HepG2 (cell line): ENCODE data around the gene TCERG1.

Source experiments
- BHLHE40 ChIP-seq: IDR thresholded peaks from 2 replicates; pipeline ENCODE4 v1.6.1; 2011; ENCODE audit warnings: low read length, improper control_type of control experiment
- CHD2 ChIP-seq: IDR thresholded peaks from 2 replicates; pipeline ENCODE4 v1.6.1; 2011; ENCODE audit warnings: low read depth, low read length, improper control_type of control experiment
- CREM ChIP-seq, 2 experiments: sonication (generic) in 1 of 2; formaldehyde crosslinking in 1 of 2; IDR thresholded peaks; 2 replicates each; pipeline versions ENCODE4 v1.4.0 to v1.6.1; 2016 to 2020; ENCODE audit warnings: antibody characterized with exemption in 1 of 2, mild to moderate bottlenecking in 1 of 2, missing genetic modification reagents in 1 of 2
- DNMT3B ChIP-seq: conservative IDR thresholded peaks from 2 replicates; pipeline ENCODE4 v1.6.1; 2016; ENCODE audit warnings: missing biosample characterization, control low read depth
- POLR2A ChIP-seq, 2 experiments: IDR thresholded peaks; 2 replicates each; pipeline ENCODE4 v1.6.1; 2011; ENCODE audit warnings: low read depth in 2 of 2, low read length in 2 of 2, mild to moderate bottlenecking in 1 of 2, moderate library complexity in 1 of 2; ENCODE audit not compliant: insufficient read depth in 1 of 2
- ZNF234 ChIP-seq: sonication (generic); formaldehyde crosslinking; conservative IDR thresholded peaks from 2 replicates; pipeline ENCODE4 v1.5.1; 2020; ENCODE audit warnings: mild to moderate bottlenecking, missing genetic modification reagents
- ZNF24 ChIP-seq: fragments of 450-650 bp; IDR thresholded peaks from 2 replicates; pipeline ENCODE4 v1.6.1; 2017; ENCODE audit warnings: antibody characterized with exemption, mild to moderate bottlenecking
- ZNF580 ChIP-seq: IDR thresholded peaks from 2 replicates; pipeline ENCODE4 v1.6.1; 2016; ENCODE audit warnings: low read depth, borderline replicate concordance
- TF ChIP-seq, protein P1 (sequence below): sonication (generic); formaldehyde crosslinking; IDR thresholded peaks from 2 replicates; pipeline ENCODE4 v1.4.0; 2020; ENCODE audit warnings: missing genetic modification reagents
- TF ChIP-seq, protein P2 (sequence below): sonication (generic); formaldehyde crosslinking; conservative IDR thresholded peaks from 2 replicates; pipeline ENCODE4 v1.5.0; 2020; ENCODE audit warnings: missing genetic modification reagents
- TF ChIP-seq, protein P3 (sequence below): sonication (generic); formaldehyde crosslinking; IDR thresholded peaks from 2 replicates; pipeline ENCODE4 v1.4.0; 2020; ENCODE audit warnings: missing genetic modification reagents

DNA sequence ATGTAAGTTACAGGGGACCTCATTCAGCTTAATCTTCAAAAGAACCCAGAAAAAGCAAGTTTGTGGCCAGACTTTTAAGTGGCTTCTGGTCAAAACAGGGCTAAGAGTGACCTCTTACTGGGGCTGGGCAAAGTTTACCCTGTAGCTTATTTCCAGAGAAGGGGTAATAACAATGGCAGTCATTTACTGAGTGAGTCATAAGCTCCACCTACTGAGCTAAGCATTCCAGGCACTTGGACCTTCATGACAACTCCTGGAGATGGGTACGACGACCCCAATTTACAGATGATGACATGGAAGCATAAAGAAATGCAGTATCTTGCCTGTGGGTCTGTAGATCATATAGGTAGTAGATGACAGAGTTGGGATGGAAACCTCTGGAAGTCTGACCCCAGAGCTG is 73.6 kb downstream of the TCERG1 start:
- TF ChIP-seq ZNF234 (CRISPR knock-in tag): no peak
- no peak for TF ChIP-seq DNMT3B
- TF ChIP-seq, protein P1, sequence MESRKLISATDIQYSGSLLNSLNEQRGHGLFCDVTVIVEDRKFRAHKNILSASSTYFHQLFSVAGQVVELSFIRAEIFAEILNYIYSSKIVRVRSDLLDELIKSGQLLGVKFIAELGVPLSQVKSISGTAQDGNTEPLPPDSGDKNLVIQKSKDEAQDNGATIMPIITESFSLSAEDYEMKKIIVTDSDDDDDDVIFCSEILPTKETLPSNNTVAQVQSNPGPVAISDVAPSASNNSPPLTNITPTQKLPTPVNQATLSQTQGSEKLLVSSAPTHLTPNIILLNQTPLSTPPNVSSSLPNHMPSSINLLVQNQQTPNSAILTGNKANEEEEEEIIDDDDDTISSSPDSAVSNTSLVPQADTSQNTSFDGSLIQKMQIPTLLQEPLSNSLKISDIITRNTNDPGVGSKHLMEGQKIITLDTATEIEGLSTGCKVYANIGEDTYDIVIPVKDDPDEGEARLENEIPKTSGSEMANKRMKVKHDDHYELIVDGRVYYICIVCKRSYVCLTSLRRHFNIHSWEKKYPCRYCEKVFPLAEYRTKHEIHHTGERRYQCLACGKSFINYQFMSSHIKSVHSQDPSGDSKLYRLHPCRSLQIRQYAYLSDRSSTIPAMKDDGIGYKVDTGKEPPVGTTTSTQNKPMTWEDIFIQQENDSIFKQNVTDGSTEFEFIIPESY (CRISPR knock-in tag): no peak
- TF ChIP-seq, protein P2, sequence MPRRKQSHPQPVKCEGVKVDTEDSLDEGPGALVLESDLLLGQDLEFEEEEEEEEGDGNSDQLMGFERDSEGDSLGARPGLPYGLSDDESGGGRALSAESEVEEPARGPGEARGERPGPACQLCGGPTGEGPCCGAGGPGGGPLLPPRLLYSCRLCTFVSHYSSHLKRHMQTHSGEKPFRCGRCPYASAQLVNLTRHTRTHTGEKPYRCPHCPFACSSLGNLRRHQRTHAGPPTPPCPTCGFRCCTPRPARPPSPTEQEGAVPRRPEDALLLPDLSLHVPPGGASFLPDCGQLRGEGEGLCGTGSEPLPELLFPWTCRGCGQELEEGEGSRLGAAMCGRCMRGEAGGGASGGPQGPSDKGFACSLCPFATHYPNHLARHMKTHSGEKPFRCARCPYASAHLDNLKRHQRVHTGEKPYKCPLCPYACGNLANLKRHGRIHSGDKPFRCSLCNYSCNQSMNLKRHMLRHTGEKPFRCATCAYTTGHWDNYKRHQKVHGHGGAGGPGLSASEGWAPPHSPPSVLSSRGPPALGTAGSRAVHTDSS (CRISPR knock-in tag): no peak
- no peak for TF ChIP-seq POLR2A (IDR thresholded peaks at IDR 0.05; ENCODE audit: insufficient read depth in 1 of 2, low read depth in 2 of 2, low read length in 2 of 2)
- no peak for TF ChIP-seq CHD2
- no peak for TF ChIP-seq BHLHE40
- TF ChIP-seq ZNF580 (CRISPR knock-in tag): no peak
- TF ChIP-seq ZNF24: no peak
- no peak for TF ChIP-seq CREM (IDR thresholded peaks at IDR 0.05)
- no peak for TF ChIP-seq CREM (CRISPR knock-in tag; IDR thresholded peaks at IDR 0.05)
- TF ChIP-seq, protein P3, sequence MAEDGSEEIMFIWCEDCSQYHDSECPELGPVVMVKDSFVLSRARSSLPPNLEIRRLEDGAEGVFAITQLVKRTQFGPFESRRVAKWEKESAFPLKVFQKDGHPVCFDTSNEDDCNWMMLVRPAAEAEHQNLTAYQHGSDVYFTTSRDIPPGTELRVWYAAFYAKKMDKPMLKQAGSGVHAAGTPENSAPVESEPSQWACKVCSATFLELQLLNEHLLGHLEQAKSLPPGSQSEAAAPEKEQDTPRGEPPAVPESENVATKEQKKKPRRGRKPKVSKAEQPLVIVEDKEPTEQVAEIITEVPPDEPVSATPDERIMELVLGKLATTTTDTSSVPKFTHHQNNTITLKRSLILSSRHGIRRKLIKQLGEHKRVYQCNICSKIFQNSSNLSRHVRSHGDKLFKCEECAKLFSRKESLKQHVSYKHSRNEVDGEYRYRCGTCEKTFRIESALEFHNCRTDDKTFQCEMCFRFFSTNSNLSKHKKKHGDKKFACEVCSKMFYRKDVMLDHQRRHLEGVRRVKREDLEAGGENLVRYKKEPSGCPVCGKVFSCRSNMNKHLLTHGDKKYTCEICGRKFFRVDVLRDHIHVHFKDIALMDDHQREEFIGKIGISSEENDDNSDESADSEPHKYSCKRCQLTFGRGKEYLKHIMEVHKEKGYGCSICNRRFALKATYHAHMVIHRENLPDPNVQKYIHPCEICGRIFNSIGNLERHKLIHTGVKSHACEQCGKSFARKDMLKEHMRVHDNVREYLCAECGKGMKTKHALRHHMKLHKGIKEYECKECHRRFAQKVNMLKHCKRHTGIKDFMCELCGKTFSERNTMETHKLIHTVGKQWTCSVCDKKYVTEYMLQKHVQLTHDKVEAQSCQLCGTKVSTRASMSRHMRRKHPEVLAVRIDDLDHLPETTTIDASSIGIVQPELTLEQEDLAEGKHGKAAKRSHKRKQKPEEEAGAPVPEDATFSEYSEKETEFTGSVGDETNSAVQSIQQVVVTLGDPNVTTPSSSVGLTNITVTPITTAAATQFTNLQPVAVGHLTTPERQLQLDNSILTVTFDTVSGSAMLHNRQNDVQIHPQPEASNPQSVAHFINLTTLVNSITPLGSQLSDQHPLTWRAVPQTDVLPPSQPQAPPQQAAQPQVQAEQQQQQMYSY (CRISPR knock-in tag): no peak
